OCI-LY7 (cell line): ENCODE results near the gene TMX3.

Experiments
- EZH2phosphoT487 ChIP-seq: fragments of 200-600 bp; sonication (generic); IDR thresholded peaks from 2 replicates; pipeline ENCODE4 v1.6.1; 2018; ENCODE audit warnings: low read depth, borderline replicate concordance, mild to moderate bottlenecking, mixed run types, antibody characterized with exemption, low read length, moderate library complexity, mixed read lengths
- TF ChIP-seq, protein P1 (sequence below): fragments of 200-600 bp; sonication (generic); conservative IDR thresholded peaks from 2 replicates; pipeline ENCODE4 v1.5.1; 2014; ENCODE audit warnings: mild to moderate bottlenecking, antibody characterized with exemption, low read length, moderate library complexity, mixed read lengths

DNA sequence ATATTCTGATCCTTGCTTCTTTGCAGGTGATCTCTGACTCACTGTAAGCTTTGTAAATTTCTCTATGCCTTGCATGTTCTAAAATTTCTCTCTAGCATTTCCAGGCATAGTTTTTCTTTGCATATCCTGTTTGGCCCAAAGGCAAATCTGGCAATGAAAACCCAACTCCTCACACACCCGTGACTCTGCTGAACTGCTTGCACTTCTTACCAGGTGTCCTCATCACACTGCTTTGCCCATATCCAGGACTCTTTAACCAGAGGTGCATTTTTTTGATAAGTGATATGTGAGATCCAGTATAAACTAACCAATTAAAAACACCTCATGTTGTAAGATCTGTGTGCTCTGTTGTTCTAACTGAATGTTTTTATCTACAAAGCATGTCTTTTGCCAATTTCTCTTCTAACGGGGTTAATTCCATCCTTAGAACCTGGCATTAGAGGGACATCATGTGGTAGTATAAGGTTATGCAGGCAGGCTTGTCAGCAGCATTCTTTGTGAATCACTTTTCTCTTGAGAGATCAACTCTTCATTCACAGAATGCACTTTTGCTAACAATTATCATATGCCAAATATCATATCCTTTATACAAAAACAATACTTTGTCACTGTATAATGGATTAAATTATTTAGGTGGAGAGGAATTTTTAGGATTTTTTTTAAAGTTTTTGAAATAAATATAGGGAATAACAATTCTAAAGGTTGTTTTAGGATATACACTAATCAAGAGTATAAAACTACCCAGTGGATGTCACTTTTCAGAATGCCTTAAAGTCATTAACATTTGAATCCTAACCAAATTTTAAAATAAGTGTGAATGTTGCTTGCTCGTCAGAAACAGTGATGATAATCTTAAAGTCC is 20.8 kb upstream of the TMX3 start:
- TF ChIP-seq, protein P1, sequence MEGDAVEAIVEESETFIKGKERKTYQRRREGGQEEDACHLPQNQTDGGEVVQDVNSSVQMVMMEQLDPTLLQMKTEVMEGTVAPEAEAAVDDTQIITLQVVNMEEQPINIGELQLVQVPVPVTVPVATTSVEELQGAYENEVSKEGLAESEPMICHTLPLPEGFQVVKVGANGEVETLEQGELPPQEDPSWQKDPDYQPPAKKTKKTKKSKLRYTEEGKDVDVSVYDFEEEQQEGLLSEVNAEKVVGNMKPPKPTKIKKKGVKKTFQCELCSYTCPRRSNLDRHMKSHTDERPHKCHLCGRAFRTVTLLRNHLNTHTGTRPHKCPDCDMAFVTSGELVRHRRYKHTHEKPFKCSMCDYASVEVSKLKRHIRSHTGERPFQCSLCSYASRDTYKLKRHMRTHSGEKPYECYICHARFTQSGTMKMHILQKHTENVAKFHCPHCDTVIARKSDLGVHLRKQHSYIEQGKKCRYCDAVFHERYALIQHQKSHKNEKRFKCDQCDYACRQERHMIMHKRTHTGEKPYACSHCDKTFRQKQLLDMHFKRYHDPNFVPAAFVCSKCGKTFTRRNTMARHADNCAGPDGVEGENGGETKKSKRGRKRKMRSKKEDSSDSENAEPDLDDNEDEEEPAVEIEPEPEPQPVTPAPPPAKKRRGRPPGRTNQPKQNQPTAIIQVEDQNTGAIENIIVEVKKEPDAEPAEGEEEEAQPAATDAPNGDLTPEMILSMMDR = peak; percentile 77
- TF ChIP-seq EZH2phosphoT487 = no peak
